LNCAP (cell line): Measurements from ENCODE around the gene IFI16.

Source experiments
- CTCF ChIP-seq: fragments of 450-650 bp; IDR thresholded peaks from 2 replicates; pipeline ENCODE4 v1.5.1; 2017; ENCODE audit warnings: mild to moderate bottlenecking

Gene IFI16

GRCh38 chr1:158998781-158999161, 10.9 kb upstream of the IFI16 start:
- TF ChIP-seq CTCF = peak; percentile 94

GRCh38 chr1:158999316-159000069, 10.2 kb upstream of the IFI16 start:
- TF ChIP-seq CTCF = no peak

GRCh38 chr1:159000070-159000409, 9.7 kb upstream of the IFI16 start:
- TF ChIP-seq CTCF = no peak

GRCh38 chr1:159000625-159001024, 9.1 kb upstream of the IFI16 start:
- no peak for TF ChIP-seq CTCF

- TF ChIP-seq CTCF = no peak
These were observed 4.5 kb upstream of the IFI16 start for GRCh38 chr1:159005161-159005560.

GRCh38 chr1:159005676-159006075, 4.0 kb upstream of the IFI16 start:
- TF ChIP-seq CTCF = no peak

- no peak for TF ChIP-seq CTCF
These were observed 2.0 kb upstream of the IFI16 start for GRCh38 chr1:159007726-159008125.

- no peak for TF ChIP-seq CTCF
These were observed 941 bp upstream of the IFI16 start for GRCh38 chr1:159008744-159009188.
